ENCODE data around the gene USH1G. TPM values are rescaled to one million over a fixed set of nuclear protein-coding genes. Genes with fewer than 3 reads are reported as not detected.

Gene USH1G
- total and polyA plus RNA-seq, 2 of the 13 experiments (the other 11 are each of a cell fraction or from before 2014, with no cell fraction given) = 0.04 TPM; not detected in 1

- Histone ChIP-seq H3K4me2 (ENCODE audit: low read depth, low read length) (peak overlapping the region; percentile 74), H3K4me3 (replicated peaks in 1 of 3; ENCODE audit: insufficient read depth in 1 of 3, low read depth in 2 of 3, low read length in 3 of 3) (peak overlapping the region; percentile 30 to 53 (median 35); a peak in 4 of 6 replicates), H4K20me1 (ENCODE audit: insufficient read depth, low read length) (no peaks in the 10 kb centered on the region), H3K9me3 (ENCODE audit: low read length) (no peaks in the 10 kb centered on the region), H3K27me3 (ENCODE audit: control insufficient read depth in 1 of 2, insufficient read depth in 2 of 2, low read length in 2 of 2) (peaks cover 23 to 79% of the 10 kb centered on the region in 2 experiments), H3K79me2 (ENCODE audit: insufficient read depth, low read length) (no peaks in the 10 kb centered on the region), H3K9ac (ENCODE audit: insufficient read depth, low read depth, low read length) (no peak overlapping the region), H2AFZ (ENCODE audit: low read length) (no peak overlapping the region), H3K36me3 (replicated peaks in 1 of 2; ENCODE audit: control insufficient read depth in 1 of 2, insufficient read depth in 2 of 2, low read length in 2 of 2) (no peaks in the 10 kb centered on the region), H3K4me1 (ENCODE audit: insufficient read depth, low read length) (peaks cover 23% of the 10 kb centered on the region), H3K27ac (ENCODE audit: extremely low read length, insufficient read depth, low read length) (no peak overlapping the region)
- DNase-seq (ENCODE audit: low spot score) = no peak
- WGBS (ENCODE audit: low lambda C conversion rate) = 13% methylated on average over 33 of the region's 59 CpGs
- ChIA-PET CTCF (ENCODE audit: low intra/inter-chr PET ratio, low total read pairs) (interaction anchor here (3.2 to 3.4 kb wide), 2 partner anchors 34 to 37 kb away, joined by 23 to 32 read pairs; no protein-coding TSS in a partner anchor), POLR2A (interaction anchor here (0.7 kb wide), 1 partner anchor 37 kb away, joined by 3 read pairs; no protein-coding TSS in a partner anchor)
- no peak for FAIRE-seq
- in situ Hi-C loops (cut with HindIII; ENCODE audit: extremely low pct_ligation_motif_present, low pct_unique_long_range_greater_than_20kb) (loop anchor here (5.0 kb wide), 1 partner anchor 34 kb away; no protein-coding TSS in a partner anchor), intact Hi-C loops (cut with micrococcal nuclease; ENCODE audit: unreplicated experiment) (loop anchor here (1.0 kb wide), 1 partner anchor 35 kb away; no protein-coding TSS in a partner anchor)
- ATAC-seq = peak; percentile 63
- BruUV-seq (replicated peaks) = no TSS peak
- TF ChIP-seq CBX5 (CRISPR knock-in tag; IDR thresholded peaks at IDR 0.05; ENCODE audit: borderline replicate concordance) (peak; percentile 67; the same call in 1 of the 2 replicates), KLF15 (CRISPR knock-in tag; IDR thresholded peaks at IDR 0.05; ENCODE audit: borderline replicate concordance) (no peak), SNAPC2 (CRISPR knock-in tag; IDR thresholded peaks at IDR 0.05) (no peak), GABPB1 (CRISPR knock-in tag; IDR thresholded peaks at IDR 0.05) (peak; percentile 67; the same call in 1 of the 2 replicates), IKZF5 (CRISPR knock-in tag; IDR thresholded peaks at IDR 0.05) (peak; percentile 60; the same call in 1 of the 2 replicates), RAD21 (CRISPR knock-in tag; IDR thresholded peaks at IDR 0.05) (peak; percentile 89), ZNF546 (CRISPR knock-in tag; conservative IDR thresholded peaks at IDR 0.05) (0 out of 2 replicates have a peak, but pooled peaks have one; percentile 31), ZFY (CRISPR knock-in tag; IDR thresholded peaks at IDR 0.05) (peak; percentile 49; the same call in 1 of the 2 replicates), HOXA3 (CRISPR knock-in tag; IDR thresholded peaks at IDR 0.05) (peak; percentile 63; the same call in 1 of the 2 replicates), IRX3 (CRISPR knock-in tag; IDR thresholded peaks at IDR 0.05; ENCODE audit: borderline replicate concordance, low read depth) (peak; percentile 63; the same call in 1 of the 2 replicates), PATZ1 (CRISPR knock-in tag; IDR thresholded peaks at IDR 0.05) (peak; percentile 66), ZFP36 (IDR thresholded peaks at IDR 0.05; ENCODE audit: borderline replicate concordance, low read depth, low read length, partially characterized antibody) (no peak), KLF12 (CRISPR knock-in tag; IDR thresholded peaks at IDR 0.05; ENCODE audit: borderline replicate concordance) (no peak), ZNF142 (CRISPR knock-in tag; IDR thresholded peaks at IDR 0.05) (no peak)
Measured at GRCh38 chr17:74923538-74924249, 639 bp upstream of the USH1G start.

Data from HepG2 (cell line).